Fibroblast of gingiva (primary cell): ENCODE data around the gene SH3BGRL2.
A peak's percentile ranks its signal among the peaks of the same experiment; 100 is the strongest.

Experiments used
- DNase-seq: peaks from one replicate; pipeline ENCODE4 v3.0.0-alpha.2; 2011; ENCODE audit warnings: low read depth

The SH3BGRL2 gene

GRCh38 chr6:79630883-79631692, at the start of gene SH3BGRL2:
Gene SH3BGRL2 (plus strand): TSS chr6:79631329. CDS start chr6:79631462, 133 bp downstream.
- DNase-seq, result peak; percentile 46

DNA sequence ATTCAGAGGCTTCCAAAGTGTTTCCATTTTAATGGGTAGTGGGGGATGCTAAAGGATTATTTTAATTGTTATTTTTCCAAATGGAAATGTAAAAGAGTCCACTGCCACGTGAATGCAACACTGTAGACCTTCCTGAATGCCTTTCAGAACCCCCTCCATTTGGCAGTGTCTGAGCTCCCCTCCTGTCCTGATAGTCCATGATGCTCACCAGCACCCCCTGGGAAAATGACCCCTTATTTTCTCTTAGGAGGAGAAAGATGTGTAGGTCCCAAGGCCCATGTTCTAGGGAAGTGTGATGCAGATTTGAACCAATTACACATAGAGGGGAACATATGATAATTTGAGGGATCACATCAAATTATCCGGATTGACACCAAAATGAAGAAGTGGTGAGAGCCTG, 46.8 kb upstream of the SH3BGRL2 start:
- DNase-seq, result no peak

GRCh38 chr6:79586548-79586947, 44.6 kb upstream of the SH3BGRL2 start:
- peak; percentile 35 for DNase-seq

DNA sequence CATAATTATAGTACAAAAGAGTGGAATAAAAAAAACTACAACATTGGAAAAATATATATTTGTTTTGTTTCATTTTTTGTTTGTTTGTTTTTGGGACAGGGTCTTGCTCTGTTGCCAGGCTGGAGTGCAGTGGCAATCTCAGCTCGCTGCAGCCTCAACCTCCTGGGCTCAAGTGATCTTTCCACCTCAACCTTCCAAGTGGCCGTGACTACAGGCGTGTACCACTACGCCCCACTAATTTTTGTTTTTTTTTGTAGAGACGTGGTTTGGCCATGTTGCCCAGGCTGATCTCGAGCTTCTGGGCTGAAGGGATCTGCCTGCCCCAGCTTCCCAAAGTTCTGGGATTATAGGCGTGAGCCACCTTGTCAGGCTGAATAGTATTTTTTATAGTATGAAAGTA, 41.4 kb upstream of the SH3BGRL2 start:
- no peak for DNase-seq

- no peak for DNase-seq
Measured at GRCh38 chr6:79597155-79597554, 34.0 kb upstream of the SH3BGRL2 start.

- DNase-seq, result no peak
Measured at GRCh38 chr6:79598012-79598411, 33.1 kb upstream of the SH3BGRL2 start.

DNA sequence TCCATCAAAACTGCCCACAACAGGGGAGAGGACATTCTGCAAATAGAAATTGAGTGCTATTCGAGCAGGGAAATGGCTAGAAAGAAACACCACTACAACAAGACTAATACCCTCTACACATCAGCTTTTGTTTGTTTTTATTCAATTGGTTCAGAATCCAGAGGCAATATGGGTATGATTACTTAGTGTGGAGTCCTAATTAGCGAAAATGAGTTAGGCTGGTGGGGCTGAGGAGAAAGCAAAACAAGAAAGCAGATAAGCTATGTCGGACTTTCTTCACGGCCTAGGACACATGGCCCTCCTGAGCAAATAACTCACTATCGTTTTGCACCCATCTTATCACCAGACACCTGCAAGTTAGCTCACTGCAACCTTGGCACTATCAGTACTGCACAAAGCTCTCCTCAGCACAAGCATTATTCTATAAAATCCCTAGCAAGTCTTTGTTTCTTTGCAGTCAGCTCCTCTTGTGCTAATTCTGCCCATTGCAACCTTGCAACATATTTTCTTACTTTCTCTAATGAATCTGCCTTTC, 31.3 kb upstream of the SH3BGRL2 start:
- DNase-seq, result no peak

DNA sequence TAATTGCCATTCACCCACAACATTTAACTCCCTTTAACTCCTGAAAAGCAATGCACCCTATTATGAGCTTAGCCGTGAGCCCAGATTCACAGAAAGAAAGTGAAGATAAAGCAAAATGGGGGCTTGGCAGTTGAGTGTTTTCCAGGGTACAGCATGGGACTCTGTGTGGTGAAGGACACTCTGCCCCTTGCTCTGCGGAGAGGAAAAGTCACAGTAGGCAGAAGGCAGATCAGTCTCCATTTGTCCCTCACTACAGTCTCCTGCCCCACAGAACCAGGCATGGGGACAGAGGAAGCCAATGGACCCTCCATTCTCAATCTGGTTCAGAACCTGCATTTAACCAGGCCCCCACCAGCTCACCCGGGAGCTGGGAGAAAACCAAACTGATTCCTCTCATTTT, 30.8 kb upstream of the SH3BGRL2 start:
- DNase-seq, result no peak

DNA sequence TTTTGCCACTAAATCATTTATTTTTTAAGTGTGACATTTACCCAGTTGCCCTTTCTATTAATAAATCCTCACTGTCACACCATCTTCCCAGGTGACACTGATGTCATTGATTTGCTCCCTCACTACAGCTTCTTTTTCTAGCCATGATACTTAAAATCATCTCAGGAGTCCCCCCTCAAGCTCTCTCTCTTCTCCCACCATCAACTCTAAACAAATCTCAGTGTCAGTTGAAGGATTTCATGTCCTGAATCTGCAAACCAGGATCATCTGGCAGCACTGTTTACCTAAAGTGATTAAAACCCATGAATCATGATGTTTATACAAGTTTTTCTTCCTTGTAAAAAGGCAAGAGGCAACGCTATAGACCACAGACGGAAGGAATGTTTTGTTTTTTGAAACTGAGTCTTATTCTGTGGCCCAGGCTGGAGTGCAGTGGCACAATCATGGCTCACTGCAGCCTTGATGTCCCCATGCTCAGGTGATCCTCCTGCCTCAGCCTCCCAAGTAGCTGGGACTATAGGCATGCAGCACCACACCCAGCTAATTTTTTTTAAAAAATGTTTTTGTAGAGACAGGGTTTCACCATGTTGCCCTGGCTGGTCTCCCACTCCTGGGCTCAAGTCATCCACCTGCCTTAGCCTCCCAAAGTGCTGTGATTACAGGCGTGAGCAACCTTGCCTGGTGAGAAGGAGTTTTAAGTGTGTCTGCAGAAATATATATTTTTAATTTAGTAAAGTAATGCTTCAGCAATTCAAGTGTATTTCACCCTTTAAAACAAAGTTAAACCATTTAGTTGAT, 30.1 kb upstream of the SH3BGRL2 start:
- DNase-seq, result peak; percentile 66

- no peak for DNase-seq
Measured at GRCh38 chr6:79602859-79603258, 28.3 kb upstream of the SH3BGRL2 start.

DNA sequence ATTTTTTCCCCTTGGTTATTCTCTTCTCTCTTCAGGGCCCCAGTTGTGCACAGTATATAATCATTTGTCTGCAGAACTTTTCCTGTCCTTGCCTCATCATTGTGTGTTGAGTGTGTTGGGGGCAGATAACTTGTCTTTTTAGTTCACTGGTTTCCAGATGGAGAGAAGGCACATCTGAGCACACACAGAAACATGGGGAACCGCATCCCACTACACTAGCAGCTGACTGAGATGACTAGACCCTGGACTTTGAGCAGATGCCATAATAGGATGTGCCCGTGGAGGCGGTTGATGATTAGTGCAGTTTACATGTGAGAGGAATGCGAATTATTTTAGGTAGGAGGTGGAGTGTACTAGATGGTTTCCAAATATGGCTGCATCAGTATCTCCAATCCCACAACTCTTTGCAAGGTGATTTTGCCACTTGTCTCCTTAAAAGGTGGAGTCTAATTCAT, 26.5 kb upstream of the SH3BGRL2 start:
- no peak for DNase-seq

DNA sequence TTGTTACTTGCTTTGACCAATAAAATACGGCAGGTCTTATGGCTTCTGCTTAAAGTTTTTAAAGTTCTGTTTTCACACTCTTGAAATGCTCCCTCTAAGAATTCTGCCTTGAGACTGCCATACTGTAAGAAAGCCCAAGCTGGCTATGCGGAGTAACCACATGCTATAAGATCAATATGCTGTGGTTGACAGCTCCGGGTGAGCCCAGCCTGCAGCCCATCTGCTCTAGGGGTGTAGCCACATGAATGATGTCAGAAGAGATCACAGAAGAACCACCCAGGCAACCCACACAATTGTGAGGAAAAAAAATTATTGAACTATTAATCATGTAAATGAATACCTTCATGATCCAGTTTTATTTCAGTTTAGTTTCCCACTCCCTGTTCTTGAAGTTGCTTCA, 26.1 kb upstream of the SH3BGRL2 start:
- DNase-seq, result no peak

DNA sequence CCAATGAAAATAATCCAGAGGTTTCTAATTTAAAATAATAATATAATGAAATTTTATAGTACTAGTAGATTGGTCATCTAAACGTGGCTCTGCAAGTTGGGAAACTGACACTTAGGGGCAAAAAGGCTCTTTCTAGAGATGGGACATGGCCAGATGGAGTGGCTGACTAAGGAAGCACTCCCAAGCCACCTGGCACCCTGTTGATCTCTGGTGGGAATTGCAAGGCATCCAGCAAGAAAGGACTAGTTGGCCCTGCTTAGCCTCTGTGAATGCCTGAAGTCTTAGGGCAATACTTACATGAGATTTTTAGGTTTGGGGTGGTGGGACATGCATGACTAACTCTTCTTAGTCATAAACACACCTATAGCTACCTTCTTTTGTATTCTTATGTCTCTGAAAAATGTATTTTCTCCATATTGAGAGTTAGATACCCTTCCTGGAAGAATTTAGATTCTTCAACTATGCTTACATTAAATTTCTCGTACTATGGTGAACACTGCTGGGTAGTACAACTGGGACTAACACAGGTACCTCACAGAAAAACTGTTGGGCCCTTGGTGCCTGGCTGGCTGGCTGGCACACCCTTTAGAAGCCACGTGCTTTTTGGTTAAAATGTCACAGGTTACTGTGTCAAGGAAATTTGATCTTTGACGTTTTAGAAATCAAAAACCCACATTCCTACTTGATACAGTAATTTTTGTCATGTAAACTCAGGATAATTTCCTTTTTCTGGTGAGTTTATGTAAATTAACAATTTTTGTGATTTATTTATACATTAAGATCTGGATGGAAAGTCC, 25.0 kb upstream of the SH3BGRL2 start:
- DNase-seq, result no peak

DNA sequence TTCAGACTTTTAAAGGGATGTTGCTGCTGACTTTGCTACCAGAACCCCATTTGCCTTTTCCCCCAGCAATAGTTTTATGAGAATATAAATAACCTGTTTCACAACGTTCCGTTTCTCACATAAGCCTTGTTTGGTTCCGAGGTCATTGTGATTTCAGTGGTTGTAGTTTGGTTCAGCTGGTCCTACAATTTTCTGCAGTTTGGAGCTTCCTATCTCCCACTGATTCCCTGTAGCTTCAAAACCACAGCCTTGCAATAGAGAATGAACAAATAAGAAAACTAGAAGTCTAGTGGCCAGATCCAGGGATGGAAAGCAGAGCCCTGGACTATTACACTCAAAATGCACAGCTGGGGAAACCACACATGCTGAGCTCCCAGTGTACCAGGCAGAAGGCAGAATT, 24.1 kb upstream of the SH3BGRL2 start:
- no peak for DNase-seq

DNA sequence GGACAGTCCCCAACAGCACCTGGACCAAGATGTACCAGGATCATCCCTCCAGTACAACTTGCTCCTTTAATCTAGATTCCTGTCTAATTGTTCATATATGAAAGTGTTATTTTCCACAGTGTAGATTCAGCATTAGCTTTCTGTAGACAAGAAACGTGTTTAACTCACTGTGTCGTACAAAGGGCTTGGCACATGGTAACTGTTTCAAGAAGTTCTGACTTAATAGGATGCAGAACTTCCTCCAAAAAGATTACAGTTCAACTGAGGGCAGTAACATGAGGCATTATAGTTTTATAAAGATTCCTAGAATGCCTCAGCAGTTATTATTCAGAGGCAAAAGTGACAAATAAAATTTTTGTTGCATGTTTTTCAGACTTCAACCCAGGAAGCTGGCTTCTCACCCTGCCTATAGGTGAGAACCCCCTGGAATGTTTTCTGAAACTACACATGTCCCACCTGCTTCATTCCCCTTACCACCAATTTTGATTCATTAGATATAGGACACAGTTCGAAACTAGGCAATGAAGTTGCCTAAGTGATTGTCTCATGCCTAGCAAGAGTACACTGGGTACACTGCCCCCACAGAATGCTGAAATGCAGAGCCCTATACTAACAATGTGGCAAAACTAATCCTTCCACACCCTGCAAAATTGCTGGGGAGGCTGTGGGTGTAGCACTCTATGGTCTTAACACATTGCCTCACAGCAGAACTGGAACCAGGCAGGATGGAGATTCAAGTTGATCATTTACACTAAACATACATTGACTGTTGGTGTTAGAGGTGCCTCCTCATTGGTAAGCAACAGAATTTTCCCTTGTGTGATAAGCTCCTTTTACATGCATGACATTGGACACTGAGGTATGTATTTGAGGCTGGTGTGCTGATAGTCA, 22.6 kb upstream of the SH3BGRL2 start:
- DNase-seq, result peak; percentile 11

DNA sequence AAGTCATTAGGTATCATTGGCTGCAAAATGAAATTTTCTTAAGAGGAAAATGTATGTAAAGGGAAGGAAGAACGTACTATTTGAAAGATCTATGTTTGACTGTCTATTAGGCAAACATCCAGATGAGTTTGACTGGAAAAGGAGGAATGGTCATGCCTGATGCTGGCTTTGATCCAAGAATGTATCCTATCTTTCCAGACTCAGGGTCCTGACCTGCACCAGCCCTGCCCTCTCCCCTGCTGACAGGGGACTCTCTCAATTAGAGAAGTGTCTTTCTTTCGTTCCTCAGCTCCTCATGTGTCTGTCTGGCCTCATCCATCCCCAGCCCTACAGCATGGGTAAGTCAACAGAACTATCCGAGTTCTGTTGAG, 21.9 kb upstream of the SH3BGRL2 start:
- no peak for DNase-seq

GRCh38 chr6:79610306-79611009, 20.7 kb upstream of the SH3BGRL2 start:
- DNase-seq, result no peak

DNA sequence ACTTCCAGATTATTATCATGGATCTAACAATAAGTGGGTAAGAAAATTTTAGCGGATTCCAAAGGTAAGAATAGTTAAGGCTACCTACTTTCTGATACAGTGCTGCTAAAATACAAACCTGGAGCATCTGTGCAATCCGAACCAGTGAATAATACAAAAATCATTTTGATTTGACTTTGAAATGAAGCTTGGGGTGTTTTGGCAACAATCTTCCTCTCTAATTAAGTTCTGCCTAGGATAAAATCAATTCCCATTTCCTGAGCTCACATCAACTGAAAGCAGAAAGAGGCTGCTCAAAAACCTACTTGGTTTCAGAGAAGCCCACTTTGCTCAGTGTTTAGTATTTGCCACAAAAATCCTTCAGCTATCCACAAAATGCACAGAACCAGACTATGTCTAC, 18.7 kb upstream of the SH3BGRL2 start:
- DNase-seq, result no peak

DNA sequence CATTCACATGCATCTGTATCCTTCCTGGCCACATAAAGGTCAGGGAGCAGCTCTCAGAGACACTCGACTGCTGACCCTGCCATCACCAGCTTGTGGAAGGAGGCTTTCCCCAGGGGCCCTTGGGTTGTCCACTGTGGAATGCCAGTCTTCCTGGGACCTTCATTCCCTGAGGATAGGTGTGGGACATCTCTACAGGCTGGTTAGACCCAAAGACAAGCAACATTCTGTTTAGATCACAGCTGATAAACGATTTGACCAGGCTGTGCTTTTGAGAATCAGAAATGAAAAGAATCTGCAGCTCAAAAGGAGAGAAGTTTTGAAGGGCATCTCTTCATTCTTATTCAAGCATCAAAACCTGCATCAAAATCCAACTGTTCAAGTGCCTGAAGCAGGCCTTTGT, 18.2 kb upstream of the SH3BGRL2 start:
- no peak for DNase-seq

- no peak for DNase-seq
Measured at GRCh38 chr6:79613912-79614311, 17.2 kb upstream of the SH3BGRL2 start.
